HG03460 (cell line): ENCODE data around the gene PTK6.

Source experiments
- ATAC-seq: cut with Tn5 transposase; IDR thresholded peaks from one replicate; pipeline ENCODE4 v1.9.1; 2021; ENCODE audit not compliant: unreplicated experiment

PTK6 gene

DNA sequence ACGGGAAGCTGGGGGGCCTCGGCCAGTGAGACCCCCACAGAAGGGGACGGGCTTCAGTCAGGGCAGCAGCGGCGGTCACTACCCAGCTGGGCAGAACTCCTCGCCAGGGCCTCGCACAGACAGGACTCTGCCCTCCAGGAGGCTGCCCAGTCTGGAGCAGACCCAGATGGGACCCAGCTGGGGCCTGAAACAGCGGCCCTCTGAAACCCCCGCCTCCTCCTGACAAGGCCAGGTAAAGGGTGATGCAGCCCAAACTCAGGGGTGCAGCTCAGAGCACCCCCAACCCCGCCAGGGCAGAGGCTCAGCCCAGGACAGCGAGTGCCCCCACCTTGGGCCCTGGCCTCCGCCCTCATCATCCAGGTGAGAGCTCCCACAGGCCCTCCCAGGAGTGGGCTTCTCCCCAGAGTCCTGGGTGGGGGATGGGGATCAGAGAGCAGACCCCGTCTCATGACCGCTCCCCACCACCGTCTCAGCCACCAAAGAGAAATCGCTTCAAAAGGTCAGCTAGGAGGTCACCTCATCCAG, 40.5 kb downstream of the PTK6 start:
- no peak for ATAC-seq

DNA sequence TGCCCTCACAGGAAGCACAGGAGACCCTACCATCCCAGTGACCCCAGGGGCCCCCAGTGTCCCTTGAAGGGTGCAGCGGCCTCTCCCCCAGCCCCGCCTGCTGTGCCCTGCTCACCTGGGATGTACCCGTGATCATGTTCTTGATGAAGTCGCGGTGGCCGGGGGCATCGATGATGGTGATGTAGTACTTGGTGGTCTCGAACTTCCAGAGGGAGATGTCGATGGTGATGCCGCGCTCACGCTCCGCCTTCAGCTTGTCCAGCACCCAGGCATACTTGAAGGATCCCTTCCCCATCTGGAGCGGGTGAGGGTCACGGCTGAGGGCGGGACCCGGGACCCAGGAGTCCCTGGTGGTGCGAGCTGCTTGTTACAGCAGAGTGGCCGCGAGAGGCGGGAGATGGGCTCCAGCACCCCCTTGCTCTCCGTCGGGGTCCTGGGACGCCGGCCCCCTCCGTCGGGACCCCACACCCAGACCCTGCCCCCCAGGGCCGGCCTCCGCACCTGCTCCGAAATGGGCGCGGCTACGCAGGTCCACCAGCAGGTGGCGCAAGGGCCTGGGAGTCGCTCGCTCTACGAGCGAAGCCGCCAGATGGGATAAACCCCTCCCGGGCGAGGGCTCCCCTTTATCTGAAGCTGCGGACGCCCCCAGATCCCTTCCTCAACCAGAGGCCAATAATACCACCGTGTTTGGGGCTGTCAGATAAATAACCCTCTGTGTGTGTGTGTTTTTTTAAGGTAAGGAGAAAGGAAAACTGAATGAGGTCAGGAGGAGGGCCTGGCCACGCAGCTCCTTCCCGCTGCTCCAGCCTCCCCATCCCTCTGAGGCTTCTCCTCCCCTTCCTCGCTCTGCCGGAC, 41.2 kb downstream of the PTK6 start:
- ATAC-seq = no peak

DNA sequence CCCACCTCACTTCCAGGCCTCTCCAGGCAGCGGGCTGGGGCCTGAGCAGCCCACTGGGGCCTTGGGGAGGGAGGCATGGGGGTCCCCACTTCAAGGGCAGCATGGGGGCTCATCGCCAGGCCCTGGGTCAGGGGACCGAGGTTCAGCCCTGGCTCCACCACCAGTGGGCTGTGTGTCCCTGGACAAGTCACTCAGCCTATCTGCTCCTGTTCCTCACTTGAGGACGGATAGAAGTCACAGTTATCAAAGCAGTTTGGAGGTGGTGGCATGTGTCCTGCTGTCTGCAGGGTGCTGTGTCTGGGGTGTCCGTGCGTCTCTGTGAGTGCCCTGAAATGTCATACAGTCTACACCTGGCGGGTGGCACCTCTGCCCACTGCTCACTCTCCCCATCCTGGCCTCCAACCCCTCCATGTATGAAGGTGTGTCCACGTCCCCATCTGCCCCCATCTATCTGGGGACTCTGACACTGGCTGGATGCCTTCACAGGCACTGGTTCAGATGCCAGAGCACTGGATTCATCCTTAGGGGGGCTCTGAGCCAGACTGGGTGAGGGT, 41.9 kb downstream of the PTK6 start:
- ATAC-seq = no peak

DNA sequence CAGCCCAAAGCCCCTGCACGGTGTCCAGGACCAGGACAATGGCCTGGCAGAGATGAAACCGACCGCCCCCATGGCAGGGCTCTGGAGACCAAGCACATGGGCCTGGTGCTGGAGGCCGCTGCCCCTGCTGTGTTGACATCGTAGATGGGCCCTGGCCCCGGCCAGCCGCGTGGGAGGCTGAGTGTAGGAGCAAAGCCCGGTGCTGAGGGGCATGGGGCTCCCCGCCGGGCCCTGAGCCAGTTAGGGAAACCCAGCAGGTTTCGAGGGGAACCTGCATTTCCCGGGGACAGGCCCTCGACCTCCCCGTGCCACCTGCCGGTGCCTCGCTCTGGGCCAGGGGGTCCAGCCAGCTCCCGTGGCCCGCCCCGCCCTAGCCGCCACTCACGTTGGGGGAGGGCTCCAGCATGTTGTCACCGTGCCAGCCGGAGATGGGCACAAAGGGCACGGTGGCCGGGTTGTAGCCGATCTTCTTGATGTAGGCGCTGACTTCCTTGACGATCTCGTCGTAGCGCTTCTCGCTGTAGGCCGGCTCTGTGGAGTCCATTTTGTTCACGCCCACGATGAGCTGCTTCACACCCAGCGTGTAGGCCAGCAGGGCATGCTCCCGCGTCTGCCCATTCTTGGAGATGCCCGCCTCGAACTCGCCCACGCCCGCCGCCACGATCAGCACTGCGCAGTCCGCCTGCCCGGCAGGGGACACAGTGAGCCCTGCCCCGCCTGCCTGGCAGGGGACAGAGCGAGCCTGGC, 42.6 kb downstream of the PTK6 start:
- no peak for ATAC-seq

DNA sequence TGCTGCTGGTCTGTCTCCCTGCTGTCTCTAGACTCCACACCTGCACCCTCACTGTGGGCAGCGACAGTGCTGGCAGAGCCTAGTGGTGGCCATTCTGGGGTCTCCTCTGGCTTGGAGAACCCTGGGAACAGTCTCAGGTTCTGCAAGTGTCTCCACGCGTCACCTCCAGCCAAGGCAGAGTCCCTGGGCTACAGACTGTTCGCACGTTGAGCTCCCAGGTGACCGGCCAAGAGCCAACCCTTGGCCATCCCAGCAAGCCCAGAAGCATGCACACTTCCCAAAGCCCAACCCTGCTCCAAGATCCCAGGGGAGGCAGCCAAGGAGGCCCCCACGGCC, 43.1 kb downstream of the PTK6 start:
- no peak for ATAC-seq

DNA sequence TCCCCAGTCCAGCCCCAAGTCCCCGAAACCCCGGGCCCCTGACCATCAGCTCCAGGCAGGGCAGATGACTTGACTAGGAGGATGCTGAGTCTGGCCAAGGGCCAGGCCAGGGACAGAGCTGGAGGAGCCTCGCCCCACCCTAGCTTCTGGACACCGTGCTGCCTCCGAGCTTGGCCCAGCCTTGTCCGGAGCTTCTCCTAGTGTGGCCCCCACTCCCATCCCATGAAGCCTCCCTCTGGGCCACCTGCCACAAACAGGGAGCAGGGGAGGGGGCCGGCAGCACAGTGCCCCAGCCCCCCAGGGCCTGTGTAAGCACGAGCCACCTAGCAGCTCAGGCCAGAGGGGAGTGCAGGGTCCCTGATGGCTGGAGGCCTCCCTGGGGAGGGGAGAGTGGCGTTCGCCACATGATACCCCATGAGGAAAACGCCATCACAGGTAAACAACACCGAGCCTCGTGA, 43.6 kb downstream of the PTK6 start:
- ATAC-seq = no peak

DNA sequence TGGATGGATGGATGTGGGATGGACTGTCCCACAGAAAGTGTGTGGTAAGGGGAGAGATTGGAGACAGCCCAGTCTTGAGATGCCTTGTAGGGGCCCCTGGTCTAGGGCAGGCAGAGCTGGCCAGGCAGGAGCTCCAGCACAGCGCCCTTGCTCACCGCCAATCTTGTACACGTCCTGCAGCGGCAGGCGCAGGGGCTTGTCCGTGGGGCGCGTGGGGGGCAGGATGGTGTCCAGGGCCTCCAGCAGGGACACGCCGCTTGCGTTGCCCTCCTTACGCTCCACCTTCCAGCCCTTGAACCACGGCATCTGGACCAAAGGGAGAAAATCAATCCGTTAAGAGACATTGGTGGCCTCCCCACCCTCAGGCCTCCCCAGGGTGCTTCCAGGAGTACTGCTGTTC, 44.2 kb downstream of the PTK6 start:
- ATAC-seq = no peak

DNA sequence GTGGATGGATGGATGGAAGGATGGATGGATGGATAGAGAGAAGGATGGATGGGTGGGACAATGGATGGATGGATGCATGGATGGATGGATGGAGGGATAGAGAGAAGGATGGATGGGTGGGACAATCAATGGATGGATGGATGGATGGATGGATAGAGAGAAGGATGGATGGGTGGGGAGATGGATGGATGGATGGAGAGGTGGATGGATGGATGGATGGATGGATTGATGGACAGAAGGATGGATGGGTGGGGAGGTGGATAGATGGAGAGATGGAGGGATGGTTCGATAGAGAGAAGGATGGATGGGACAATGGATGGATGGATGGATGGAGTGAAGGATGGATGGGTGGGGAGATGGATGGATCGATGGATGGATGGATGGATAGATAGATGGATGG, 44.7 kb downstream of the PTK6 start:
- no peak for ATAC-seq

DNA sequence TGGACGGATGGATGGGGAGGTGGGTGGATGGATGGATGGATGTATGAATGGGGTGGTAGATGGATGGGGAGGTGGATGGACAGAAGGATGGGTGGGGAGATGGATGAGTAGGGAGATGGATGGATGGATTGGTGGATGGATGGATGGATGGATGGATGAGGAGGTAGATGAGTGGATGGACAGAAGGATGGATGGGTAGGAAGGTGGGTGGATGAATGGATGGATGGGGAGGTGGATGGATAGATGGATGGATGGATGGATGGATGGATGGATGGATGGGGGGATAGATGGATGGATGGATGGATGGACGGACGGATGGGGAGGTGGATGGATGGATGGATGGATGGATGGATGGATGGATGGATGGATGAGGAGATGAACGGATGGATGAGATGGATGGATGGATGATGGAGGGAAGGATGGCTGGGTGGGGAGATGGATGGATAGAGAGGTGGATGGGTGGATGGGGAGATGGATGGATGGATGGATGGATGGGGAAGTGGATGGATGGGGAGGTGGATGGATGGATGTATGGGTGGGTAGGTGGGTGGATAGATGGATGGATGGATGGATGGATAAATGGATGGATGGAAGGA, 45.4 kb downstream of the PTK6 start:
- no peak for ATAC-seq

DNA sequence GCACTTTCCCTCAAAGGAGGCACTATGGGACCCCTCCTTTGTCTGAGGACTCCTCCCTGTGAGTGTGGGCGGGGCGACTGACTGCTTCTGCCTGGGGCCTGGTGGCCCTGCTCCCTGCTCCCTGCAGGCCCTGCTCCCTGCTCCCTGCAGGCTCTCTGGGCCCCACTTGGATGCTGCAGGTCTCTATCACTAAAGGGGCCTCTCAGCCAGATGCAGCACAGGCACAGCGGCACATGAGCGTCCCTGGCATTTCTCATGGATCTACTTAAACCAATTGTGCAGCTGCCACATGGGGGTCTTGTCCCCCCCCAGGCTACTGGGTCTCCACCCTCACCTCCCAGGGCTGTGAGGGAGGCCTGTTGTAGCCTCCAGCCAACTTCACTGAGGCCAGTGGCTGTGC, 46.1 kb downstream of the PTK6 start:
- ATAC-seq = no peak

DNA sequence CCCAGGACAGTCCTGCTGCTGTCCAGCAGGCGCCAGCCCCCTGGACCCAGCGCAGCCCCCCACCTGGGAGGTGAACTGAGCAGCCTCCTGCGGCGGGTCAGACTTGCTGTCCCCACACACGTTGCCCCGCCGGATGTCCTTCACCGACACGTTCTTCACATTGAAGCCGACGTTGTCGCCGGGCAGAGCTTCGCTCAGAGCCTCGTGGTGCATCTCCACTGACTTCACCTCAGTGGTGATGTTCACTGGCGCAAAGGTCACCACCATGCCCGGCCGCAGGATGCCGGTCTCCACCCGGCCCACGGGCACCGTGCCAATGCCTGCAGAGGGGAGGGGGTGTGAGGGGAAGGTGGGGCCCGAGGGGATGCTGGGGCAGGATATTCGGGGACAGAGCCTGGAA, 46.8 kb downstream of the PTK6 start:
- no peak for ATAC-seq

DNA sequence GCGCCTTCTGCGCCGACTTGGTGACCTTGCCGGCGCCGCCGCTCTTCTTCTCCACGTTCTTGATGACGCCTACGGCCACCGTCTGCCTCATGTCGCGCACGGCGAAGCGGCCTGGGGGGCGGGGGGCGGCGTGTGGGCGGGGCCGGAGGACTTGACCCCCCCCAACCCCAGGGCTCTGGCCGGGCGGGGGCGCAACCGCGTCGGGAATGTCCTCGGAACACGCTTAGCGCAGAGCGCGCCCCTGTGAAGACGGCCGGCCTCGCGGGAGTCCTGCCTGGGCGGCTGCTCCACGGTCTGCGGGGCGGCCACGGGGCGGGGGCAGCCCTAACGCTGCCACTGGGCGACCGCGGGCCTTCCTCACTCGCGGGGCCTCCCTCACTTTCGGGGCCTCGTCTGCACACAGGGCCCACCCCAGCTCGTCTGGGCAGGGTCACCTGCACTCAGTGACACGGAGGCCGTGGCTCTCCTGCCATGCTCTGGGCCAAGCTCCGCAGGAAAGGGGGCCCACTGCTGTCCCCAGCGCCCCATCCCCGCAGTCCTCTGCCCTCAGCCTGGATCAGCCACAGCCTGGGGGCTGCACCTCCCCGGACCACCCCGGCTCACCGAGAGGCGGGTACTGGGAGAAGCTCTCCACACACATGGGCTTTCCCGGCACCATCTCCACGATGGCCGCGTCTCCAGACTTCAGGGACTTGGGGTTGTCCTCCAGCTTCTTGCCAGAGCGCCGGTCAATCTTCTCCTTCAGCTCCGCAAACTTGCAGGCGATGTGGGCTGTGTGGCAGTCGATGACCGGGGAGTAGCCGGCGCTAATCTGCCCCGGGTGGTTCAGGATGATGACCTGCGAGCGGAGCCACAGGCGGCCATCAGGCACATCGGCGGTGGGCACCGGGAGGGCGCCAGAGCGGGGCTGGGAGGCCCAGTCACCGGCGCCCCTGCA, 48.6 kb downstream of the PTK6 start:
- ATAC-seq = no peak

DNA sequence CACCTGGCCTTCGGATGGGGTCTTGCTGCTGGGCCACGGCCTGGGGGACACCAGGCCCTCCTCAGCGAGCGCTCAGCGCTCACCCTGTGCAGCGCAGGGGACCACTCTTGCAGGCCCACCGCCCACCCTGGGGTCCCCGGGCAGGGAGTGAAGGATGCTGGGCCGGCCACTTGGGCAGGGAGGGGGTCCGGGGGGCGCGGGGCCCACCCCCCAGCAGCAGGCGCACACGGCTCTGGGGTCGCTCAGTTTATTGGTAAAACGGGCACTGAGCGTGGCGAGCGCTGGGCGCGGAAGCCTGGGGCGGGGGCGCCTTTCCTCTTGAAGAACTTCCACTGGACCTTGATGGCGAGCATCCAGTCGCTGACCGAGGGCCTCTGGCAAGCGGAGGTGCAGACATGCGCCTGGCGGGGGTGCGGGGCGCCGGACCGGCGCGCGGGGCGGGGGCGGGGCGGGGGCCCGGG, 49.4 kb downstream of the PTK6 start:
- no peak for ATAC-seq

DNA sequence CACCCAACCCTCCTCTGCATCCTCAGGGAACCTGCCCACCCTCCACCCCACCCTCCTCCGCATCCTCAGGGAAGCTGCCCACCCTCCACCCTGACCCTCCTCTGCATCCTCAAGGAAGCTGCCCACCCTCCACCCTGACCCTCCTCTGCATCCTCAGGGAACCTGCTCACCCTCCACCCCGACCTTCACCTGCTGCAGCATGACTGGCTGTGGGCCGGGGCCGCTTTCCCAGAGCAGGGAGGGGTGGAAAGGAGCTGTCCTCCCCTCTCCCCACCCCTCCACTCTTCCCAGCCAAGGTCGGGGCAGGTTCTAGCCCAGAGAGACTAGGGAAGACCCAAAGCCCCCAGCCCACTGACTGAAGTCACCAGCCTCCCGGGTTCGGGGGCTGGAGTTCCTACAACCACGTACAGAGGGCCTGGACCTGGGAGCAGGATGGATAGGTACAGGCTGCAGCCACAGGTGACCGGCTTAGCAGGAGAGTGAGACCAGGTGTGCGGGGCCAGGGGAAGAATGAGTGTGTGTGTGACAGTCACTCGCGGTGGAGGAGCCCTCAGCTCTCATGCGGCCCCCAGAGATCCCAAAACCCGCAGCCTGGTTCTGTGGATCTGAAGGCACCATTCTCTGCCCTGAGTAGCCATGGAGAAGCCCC, 49.9 kb downstream of the PTK6 start:
- no peak for ATAC-seq

DNA sequence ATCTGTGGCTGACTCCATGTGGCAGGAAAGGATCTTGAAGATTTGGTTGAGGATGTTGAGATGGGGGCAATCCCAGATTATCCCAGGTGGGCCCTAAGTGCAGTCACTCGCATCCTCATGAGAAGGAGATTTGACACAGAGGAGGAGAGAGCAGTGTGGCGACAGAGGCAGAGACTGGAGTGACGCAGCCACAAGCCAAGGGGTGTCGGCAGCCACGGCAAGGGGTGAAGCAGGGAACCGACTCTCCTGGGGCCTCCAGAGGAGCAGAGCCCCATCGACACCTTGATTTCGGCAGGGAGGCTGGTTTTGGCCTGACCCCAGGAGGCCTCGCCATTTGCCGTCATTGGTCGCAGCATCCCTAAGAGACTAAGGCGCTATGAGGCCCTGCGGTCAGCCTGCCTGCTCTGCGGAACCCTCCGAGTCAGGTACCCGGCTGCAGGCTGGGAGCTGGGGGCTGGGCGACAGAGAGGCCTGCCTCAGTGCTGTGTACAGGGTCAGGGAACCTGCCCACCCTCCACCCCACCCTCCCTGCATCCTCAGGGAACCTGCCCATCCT, 50.8 kb downstream of the PTK6 start:
- no peak for ATAC-seq

DNA sequence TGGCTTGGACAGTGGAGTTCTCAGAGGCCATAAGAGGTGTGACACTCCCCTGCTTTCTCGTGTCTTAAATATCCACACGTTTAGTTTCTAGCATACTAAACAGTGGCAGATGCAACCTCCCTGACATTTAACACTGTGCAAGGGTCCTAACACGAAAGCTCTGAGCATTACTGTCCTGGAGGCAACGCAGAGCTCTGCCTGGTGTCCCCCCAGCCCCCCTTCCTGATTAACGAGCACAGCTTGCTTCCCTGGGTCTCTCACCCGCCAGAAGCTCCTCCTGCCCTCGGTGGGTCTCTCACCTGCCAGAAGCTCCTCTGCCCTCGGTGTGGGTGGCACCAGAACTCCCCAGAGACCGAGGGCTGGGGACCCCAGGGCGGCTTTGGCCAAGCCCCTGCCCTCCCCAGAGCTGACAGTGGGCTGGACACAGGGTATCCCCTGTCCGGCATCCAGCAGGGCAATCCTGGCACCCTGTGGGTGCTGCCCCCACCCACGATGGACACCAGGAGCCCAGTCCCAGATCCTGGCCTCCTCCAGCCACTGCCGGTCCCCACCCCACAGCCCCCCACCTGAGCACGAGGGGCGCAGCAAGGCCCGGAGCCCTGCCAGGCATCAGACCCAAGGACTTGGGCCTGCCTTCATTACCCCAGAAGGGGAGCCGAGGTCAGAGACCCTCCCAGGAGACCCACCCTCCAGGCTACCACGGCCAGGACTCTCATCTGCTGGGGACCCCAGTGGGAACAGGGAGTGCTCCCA, 52.3 kb downstream of the PTK6 start:
- ATAC-seq = no peak

DNA sequence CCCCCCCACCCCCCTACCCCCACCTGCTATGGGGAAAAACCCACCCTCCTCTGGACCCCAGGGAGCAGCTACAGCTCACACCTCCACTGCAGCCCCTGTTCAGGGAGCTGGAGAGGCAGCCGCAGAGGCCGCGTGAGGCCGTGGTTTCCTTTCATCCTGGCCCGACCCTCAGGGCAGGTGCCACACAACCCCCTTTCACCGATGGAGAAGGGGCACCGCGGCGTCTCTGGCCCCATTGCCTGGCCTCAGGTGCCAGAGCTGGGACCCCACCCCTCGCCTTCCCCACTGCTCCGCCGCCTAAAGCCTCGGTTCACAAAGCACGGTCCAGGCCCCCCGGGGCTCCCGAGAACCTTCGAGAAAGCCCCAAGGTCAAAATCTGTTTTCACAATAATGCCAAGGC, 52.9 kb downstream of the PTK6 start:
- no peak for ATAC-seq

DNA sequence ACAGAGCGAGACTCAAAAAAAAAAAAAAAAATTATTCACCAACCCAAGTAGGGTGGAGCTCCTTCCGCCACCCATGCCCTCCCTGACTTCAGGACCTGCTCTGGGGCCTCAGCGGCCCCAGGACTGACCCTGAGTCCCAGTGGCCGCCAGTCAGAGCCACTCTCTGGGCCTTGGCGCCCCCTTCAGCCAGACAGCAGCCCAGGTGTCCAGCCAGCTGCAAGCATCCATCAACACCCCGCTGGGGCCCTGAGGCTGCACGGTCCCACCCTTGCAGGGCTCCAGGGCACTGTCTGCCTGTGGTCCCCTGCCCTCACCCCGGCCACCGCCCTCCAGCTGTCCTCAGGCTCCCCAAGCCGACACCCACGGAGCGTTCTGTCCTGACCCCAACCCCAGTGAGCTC, 53.3 kb downstream of the PTK6 start:
- ATAC-seq = no peak
